Stimulated activated CD8-positive, alpha-beta memory T cell treated with anti-CD3 and anti-CD28 coated beads, Interleukin-2, amount 100 ng/mL, for 48 hours (primary cell): ENCODE measurements around the gene YJEFN3.
A peak's percentile ranks its signal among the peaks of the same experiment; 100 is the strongest.

Source experiments
- DNase-seq, 2 donors: peaks; one replicate each; pipeline ENCODE4 v3.0.0-alpha.2; 2020; ENCODE audit warnings: low read depth in 2 of 2

Gene YJEFN3

GRCh38 chr19:19495614-19496603 is 32.8 kb upstream of the YJEFN3 start:
- DNase-seq = no peak

- no peak for DNase-seq
These were observed 30.3 kb upstream of the YJEFN3 start for GRCh38 chr19:19498255-19498991.

DNA sequence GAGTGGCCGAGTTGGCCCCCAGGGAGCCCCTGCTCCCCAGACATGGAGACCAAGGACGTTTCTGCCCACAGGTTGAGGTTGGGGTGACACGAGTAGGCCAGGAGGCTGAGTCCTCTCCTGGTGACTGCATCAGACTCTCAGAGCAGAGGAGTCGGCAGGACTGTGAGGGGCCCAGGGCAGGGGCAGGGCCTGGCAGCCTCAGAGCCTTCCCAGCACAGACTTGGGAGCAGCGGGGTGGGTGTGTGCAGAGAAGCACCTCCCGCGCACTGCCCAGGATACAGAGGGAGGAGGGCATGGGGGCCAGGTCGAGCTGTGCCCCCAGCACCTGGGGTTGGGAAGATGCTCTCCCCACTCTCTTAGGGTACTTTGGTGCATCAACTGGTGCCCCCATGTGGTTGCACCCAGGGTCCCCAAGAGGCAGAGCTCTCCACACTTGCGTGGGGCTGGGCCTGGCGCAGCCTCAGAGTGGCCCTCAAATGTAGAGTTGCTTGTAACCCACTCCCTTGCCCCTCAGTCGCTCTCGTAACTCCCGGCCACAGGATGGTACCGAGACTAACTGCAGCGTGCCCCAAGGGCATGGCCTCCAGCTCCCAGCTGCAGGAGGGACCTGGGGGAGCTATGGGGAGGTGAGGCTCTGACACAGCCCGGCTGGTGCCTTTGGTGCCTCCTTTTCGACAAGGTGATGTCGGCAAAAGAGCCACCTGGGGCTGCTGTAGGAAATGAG is 29.3 kb upstream of the YJEFN3 start:
- no peak for DNase-seq

- DNase-seq = no peak
These were observed 27.6 kb upstream of the YJEFN3 start for GRCh38 chr19:19500975-19501644.

- DNase-seq = no peak
These were observed 26.9 kb upstream of the YJEFN3 start for GRCh38 chr19:19501798-19502197.

GRCh38 chr19:19502281-19502680 is 26.4 kb upstream of the YJEFN3 start:
- no peak for DNase-seq

- no peak for DNase-seq
These were observed 25.7 kb upstream of the YJEFN3 start for GRCh38 chr19:19502808-19503602.

- no peak for DNase-seq
These were observed 23.7 kb upstream of the YJEFN3 start for GRCh38 chr19:19504754-19505668.

DNA sequence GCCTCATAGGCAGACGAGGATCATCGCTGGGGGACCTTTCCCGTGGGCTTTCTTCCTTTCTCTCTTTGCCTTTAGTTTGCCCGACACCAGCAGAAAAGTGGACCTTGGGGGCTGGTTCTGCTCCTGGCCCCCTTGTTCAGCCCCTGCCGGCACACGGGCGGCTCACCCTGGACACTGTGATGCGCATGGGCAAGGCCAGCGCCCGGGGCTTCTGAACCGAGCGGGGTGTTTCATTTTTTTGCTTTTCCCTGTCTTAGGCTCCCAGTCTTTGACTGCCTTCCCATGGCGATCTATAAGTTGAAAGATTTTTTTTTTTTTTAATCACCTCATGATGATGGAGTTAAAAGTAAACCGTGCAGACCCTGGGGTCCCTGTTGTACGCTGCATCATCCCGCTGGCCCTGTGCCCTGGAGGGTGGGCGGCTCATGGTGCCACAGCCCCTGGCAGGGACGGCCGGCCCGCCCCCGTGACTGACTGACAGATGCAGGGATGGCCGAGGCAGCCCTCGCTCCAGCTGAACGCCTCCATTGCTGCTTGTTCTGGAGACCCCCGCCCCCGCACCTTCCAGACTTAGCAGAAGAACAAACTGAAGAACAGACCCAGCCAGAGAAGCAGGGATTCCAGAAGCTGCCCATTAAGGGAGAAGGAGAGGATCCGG is 22.9 kb upstream of the YJEFN3 start:
- no peak for DNase-seq

DNA sequence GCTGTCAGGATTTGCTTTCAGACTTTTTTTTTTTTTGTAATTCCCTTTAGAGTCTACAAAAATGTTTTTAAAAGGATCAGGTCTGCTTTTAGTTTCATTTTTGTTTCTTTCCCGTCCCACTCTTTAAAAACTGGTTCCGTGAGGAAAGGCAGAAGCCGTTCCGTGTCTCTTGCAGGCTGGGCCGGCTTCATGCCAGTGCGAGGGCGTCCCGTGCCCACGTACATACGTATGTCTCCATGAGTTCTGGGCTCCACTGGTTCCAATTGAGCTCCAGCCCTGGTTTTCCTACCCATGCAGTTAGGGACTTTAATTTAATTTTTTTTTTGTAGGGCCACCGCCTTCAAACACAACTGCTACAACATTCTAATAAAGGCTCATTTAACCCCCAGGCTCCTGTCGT is 22.1 kb upstream of the YJEFN3 start:
- DNase-seq = no peak

GRCh38 chr19:19507354-19507753 is 21.4 kb upstream of the YJEFN3 start:
- DNase-seq = no peak

GRCh38 chr19:19508217-19508616 is 20.5 kb upstream of the YJEFN3 start:
- DNase-seq = no peak

- DNase-seq = no peak
These were observed 18.3 kb upstream of the YJEFN3 start for GRCh38 chr19:19510432-19510831.

GRCh38 chr19:19513682-19514081 is 15.0 kb upstream of the YJEFN3 start:
- DNase-seq = no peak

DNA sequence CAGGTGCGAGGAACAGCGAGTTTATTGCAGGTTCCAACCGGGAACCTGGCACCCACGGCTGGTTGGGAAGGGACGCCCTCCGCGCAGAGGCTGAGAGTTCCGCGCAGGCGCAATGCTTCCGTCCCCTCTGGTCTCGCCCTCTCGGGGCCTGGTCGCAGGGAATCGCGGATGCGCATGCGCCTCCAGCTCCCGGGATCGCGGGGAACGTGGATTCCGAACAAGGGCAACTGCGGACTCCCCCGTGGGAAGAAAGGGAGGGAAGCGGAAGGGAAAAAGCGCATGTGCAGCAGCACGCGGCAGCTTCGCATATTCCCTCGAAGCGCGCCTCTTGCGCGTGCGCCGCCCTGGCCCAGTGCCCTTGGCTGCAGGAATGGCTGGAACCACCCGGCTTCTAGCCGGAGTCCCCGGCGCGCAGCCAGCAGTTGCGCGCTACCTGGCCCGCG is 14.5 kb upstream of the YJEFN3 start:
- no peak for DNase-seq

- DNase-seq = no peak
These were observed 13.7 kb upstream of the YJEFN3 start, which contains the start of gene TSSK6 for GRCh38 chr19:19514881-19515641. TSS of gene TSSK6 (minus strand) at chr19:19515548. CDS start at chr19:19515427, 121 bp downstream.

DNA sequence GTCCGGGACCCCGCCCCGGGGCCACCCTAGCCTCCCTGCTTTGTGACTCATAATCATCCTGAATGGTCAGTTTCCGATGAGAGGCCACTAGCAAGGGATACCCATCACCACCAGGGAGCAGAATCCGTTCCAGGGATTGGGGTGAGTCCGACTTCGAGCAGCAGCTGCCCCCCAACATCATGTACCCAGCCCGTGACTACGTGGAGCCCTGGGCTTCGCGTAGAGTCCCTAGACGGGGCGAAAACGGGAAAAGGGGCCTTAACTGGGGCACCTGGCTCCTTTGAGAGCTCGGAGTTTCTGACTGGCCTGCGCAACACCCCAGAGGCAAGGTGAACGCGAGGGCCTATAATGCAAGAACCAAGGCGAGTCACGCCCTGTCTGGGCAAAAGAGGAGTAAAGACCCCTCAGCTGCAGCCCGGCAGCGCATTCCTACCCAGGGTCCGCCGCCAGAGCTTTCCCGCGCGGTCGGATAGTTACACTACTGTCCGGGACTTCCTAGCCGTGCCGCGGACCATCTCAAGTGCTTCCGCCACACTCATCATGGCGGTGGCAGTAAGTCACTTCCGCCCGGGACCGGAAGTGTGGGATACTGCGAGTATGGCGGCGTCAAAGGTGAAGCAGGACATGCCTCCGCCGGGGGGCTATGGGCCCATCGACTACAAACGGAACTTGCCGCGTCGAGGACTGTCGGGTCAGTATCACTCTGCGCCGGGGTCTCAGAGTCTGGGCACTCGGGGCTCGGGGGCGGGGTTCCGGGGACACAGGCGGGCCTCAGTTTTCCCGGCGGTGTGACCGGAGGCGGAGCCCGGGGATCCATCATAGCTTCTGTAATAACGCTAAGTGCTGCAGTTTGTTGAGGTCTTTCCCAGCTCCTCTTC is 12.8 kb upstream of the YJEFN3 start, which contains the start of gene NDUFA13:
TSS of gene NDUFA13 (plus strand) at position 584 of the 878 bp plus-strand sequence. CDS start at position 598, 14 bp downstream.
- DNase-seq = peak; percentile 83 to 90
